Stimulated activated CD4-positive, alpha-beta T cell treated with anti-CD3 and anti-CD28 coated beads, Interleukin-12 subunit alpha, Interleukin-12 subunit beta, amount 100 ng/mL, for 48 hours (primary cell): ENCODE measurements around the gene PKP4.
"Not testable (repeated sequence)": the region's sequence is repeated elsewhere in the genome, so short reads cannot be mapped to it uniquely, and the experiment has no call there.

ENCODE experiments used
- DNase-seq, 3 donors: peaks; one replicate each; pipeline ENCODE4 v3.0.0-alpha.2; 2020; ENCODE audit warnings: low read depth in 2 of 3, low spot score in 1 of 3

PKP4 gene

GRCh38 chr2:158464426-158465281 lies 7.9 kb downstream of the PKP4 start:
- DNase-seq: peak in 1 of 3 donors; percentile 12

DNA sequence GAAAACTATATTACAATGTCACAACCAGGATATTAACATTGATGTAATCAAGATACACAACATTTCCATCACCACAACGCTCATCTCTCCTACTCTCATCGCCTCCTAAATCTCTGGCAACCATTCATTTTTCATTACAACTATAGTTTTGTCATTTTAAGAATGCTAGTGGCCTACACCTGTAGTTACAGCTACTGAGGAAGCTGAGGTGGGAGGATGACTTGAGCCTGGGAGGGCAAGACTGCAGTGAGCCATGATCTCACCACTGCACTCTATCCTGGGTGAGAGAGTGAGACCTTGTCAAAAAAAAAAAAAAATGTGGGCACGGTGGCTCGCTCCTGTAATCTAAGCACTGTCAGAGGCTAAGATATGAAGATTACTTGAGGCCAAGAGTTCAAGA lies 10.5 kb downstream of the PKP4 start:
- DNase-seq: no peak

DNA sequence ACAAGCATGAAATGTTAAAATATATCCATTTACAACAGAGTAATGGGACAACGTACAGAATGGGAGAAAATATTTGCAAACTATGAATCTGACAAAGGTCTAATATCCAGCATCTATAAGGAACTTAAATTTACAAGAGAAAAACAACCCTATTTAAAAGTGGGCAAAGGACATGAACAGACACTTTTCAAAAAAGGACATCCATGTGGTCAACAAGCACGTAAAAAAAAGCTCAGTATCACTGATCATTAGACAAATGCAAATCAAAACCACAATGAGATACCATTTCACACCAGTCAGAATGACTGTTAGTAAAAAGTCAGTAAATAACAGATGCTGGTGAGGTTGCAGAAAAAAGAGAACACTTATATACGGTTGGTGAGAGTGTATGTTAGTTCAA lies 16.1 kb downstream of the PKP4 start:
- DNase-seq: not testable (repeated sequence)

DNA sequence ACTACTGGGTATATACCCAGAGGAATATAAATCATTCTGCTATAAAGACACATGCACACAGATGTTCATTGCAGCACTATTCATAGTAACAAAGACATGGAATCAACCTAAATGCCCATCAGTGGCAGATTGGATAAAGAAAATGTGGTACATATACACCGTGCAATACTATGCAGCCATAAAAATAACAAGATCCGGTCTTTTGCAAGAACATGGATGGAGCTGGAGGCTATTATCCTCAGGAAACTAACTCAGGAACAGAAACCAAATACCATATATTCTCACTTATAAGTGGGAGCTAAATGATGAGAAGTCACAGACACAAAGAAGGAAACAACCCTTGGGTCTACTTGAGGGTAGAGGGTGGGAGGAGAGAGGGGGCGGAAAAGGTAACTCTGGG lies 16.5 kb downstream of the PKP4 start:
- not testable (repeated sequence) for DNase-seq

- DNase-seq: no peak
Measured at GRCh38 chr2:158473719-158474392, 17.1 kb downstream of the PKP4 start.

- not testable (repeated sequence) for DNase-seq
Measured at GRCh38 chr2:158474526-158475011, 17.8 kb downstream of the PKP4 start.

- DNase-seq: no peak
Measured at GRCh38 chr2:158477202-158477601, 20.4 kb downstream of the PKP4 start.

DNA sequence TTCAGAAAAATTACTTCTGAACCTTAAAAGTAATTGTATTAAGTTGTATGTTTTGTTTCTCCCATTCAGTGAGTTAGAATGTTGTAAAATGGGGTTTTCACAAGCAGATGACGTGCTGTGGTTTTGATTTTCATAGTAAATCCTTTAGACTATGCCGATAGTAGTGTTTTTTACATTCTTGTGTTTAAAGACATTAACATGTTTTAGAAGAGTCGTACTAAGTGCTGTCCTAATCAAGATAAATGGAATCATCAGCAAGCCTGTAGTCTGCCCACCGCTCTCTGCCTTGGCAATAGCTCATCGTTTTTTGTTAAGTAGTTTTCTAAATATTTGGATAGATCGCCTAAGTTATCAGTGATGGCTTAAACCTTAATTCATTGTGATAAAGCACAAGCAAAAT lies 21.5 kb downstream of the PKP4 start:
- no peak for DNase-seq

GRCh38 chr2:158478816-158479215 lies 22.1 kb downstream of the PKP4 start:
- no peak for DNase-seq

GRCh38 chr2:158481116-158481515 lies 24.4 kb downstream of the PKP4 start:
- DNase-seq: no peak

GRCh38 chr2:158482594-158482993 lies 25.8 kb downstream of the PKP4 start:
- no peak for DNase-seq

- DNase-seq: no peak
Measured at GRCh38 chr2:158484892-158485556, 28.3 kb downstream of the PKP4 start.

- DNase-seq: no peak
Measured at GRCh38 chr2:158486150-158486969, 29.6 kb downstream of the PKP4 start.

- no peak for DNase-seq
Measured at GRCh38 chr2:158486970-158487325, 30.2 kb downstream of the PKP4 start.

DNA sequence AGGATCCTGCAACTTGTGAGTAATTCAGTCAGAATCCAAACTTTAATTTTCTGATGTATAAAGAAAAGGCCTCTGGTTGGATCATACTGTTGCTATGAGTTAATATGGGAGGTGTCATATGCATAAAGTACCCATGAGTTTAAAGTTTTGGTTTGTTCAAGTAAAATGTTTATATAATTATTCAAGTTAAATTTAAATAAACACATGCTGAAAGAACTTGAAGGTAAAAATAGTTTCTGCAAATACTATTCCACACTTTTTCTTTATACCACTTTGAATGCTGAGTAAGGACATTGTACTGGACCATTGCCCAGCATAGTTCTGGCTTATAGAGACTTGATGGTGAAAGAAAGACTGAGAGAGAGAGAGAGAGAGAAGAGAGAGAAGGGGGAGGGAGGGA lies 30.7 kb downstream of the PKP4 start:
- no peak for DNase-seq

GRCh38 chr2:158488442-158489216 lies 31.9 kb downstream of the PKP4 start:
- no peak for DNase-seq

DNA sequence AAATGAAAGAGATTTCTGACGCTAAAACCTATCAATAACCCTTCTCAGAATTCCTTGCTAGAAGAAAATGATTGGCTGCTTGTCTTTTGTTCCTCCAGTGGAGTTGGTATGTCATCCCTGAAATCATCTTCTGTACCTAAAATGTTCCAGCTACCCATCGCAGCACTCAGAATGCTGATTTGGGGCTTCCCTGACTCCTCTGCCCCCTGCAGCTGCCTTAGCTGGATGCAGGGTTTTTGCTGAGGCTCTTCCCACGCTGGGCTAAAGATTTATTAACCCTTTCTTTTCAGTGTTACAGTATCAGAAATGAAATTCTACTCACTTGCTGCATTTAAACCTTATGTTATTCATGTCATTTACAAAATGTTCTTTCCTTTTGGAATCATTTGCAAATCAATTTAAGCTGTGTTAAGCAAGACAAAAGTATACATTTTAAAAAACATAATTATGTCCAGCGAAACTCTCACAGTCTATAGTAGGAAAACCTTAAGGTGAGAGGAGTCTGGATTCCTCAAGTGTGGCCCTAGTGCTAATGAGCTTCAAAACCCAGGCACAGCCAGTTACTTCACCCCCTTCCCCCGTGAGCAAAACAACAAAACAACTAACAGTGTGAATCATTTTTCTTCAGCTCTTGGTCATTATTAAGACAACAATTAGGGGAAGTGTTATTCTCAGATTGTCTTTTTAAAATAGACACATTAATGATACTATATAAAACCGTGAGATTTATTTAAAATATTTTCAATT lies 32.8 kb downstream of the PKP4 start:
- no peak for DNase-seq

DNA sequence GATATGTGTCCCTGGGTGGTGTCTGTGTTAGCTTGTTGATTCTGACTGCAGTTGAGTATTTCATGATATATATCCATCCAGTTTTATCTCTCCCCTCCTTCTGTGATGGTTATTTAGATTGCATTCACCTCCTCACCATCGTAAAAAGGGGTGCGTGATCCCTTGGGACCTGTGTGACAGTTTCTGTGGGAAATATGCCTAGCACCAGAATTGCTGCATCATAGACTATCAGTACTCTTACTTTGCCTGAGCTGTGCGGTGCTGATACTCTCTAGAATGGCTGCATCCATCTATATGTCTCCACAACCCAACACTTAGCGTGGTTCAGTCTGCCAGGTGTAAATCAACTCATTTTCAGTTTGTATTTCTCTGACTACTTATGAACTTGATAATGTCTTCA lies 34.3 kb downstream of the PKP4 start:
- no peak for DNase-seq

DNA sequence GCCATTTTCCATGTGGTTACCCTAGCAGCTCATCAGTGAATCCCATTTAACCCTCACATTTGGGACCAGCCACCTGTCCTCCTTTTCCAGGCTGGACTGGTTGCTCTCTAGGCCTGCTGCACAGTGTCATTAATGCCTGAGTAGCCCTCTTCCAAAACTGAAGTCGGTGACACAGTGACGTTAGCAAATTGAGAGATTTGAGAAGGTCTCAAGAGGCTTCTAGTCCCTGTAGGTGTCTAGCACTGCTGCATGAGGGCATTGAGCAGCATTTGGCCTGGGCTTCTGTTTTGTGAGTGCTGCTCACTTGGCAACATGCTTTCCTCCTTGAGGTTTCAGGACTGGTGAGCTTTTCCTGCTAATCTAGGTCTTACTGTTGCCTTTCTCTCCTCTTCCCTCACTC lies 36.7 kb downstream of the PKP4 start:
- no peak for DNase-seq

- no peak for DNase-seq
Measured at GRCh38 chr2:158495175-158495574, 38.4 kb downstream of the PKP4 start.
